Mesenchymal stem cell (in vitro differentiated cells and primary cell): ENCODE measurements around the gene NCEH1.
"Not testable (repeated sequence)": the region's sequence is repeated elsewhere in the genome, so short reads cannot be mapped to it uniquely, and the experiment has no call there.

Experiments used
- DNase-seq: peaks from one replicate; pipeline ENCODE4 v3.0.0-alpha.2; 2013
- H2AFZ ChIP-seq: one replicate; pipeline ENCODE4 v1.6.1; 2013; ENCODE audit warnings: low read depth, mild to moderate bottlenecking, control low read depth, inconsistent platforms, low read length, moderate library complexity
- H2AK5ac ChIP-seq: 2 replicates; pipeline ENCODE4 v1.6.1; 2013; ENCODE audit warnings: low read length, moderate library complexity, mild to moderate bottlenecking, inconsistent platforms; ENCODE audit not compliant: severe bottlenecking
- H2BK120ac ChIP-seq: one replicate; pipeline ENCODE4 v1.6.1; 2013; ENCODE audit warnings: low read depth, mild to moderate bottlenecking, inconsistent platforms, low read length, moderate library complexity
- H2BK12ac ChIP-seq, 2 experiments: one replicate each; pipeline ENCODE4 v1.6.1; 2013; ENCODE audit warnings: inconsistent platforms in 2 of 2, low read length in 2 of 2, mild to moderate bottlenecking in 2 of 2, moderate library complexity in 2 of 2, control low read depth in 1 of 2
- H2BK15ac ChIP-seq: one replicate; pipeline ENCODE4 v1.6.1; 2013; ENCODE audit warnings: mild to moderate bottlenecking, low read depth, inconsistent platforms; ENCODE audit not compliant: poor library complexity, severe bottlenecking
- H2BK5ac ChIP-seq: 2 replicates; pipeline ENCODE4 v1.6.1; 2013; ENCODE audit warnings: low read depth, mild to moderate bottlenecking, low read length, control low read depth, inconsistent platforms; ENCODE audit not compliant: poor library complexity, severe bottlenecking
- H3K14ac ChIP-seq, 2 experiments: one replicate each; pipeline ENCODE4 v1.6.1; 2013; ENCODE audit warnings: inconsistent platforms in 2 of 2, low read length in 2 of 2, control low read depth in 1 of 2, mild to moderate bottlenecking in 1 of 2, moderate library complexity in 1 of 2
- H3K18ac ChIP-seq, 2 experiments: one replicate each; pipeline ENCODE4 v1.6.1; 2013; ENCODE audit warnings: inconsistent platforms in 2 of 2, low read length in 2 of 2, control low read depth in 1 of 2, low read depth in 1 of 2, mild to moderate bottlenecking in 1 of 2
- H3K23ac ChIP-seq, 2 experiments: one replicate each; pipeline ENCODE4 v1.6.1; 2013; ENCODE audit warnings: inconsistent platforms in 2 of 2, low read length in 2 of 2, mild to moderate bottlenecking in 2 of 2, moderate library complexity in 2 of 2, control low read depth in 1 of 2
- H3K27ac ChIP-seq: 2 replicates; pipeline ENCODE4 v1.5.1; 2013; ENCODE audit warnings: mild to moderate bottlenecking, moderate library complexity, low read length, control low read depth, inconsistent platforms; ENCODE audit not compliant: poor library complexity, severe bottlenecking
- H3K27me3 ChIP-seq, 2 experiments: 2 replicates each; pipeline versions ENCODE4 v1.6.1 to v1.7.0; 2013; ENCODE audit warnings: low read length in 2 of 2, mild to moderate bottlenecking in 2 of 2, moderate library complexity in 2 of 2, control low read depth in 1 of 2, inconsistent platforms in 1 of 2; ENCODE audit not compliant: control insufficient read depth in 1 of 2, insufficient read depth in 1 of 2
- H3K36me3 ChIP-seq, 2 experiments: 2 replicates each; pipeline versions ENCODE4 v1.6.1 to v1.7.0; 2013; ENCODE audit warnings: low read length in 2 of 2, control low read depth in 1 of 2, inconsistent platforms in 1 of 2, low read depth in 1 of 2, mild to moderate bottlenecking in 1 of 2; ENCODE audit not compliant: insufficient read depth in 2 of 2, control insufficient read depth in 1 of 2
- H3K4ac ChIP-seq, 2 experiments: one replicate each; pipeline ENCODE4 v1.6.1; 2013; ENCODE audit warnings: inconsistent platforms in 2 of 2, low read length in 2 of 2, mild to moderate bottlenecking in 2 of 2, moderate library complexity in 2 of 2, control low read depth in 1 of 2, low read depth in 1 of 2
- H3K4me1 ChIP-seq: 2 replicates; pipeline ENCODE4 v1.6.1; 2013; ENCODE audit warnings: low read depth, low read length, control low read depth; ENCODE audit not compliant: control insufficient read depth, insufficient read depth
- H3K4me2 ChIP-seq: 2 replicates; pipeline ENCODE4 v1.6.1; 2013; ENCODE audit warnings: low read length, mild to moderate bottlenecking, inconsistent platforms; ENCODE audit not compliant: poor library complexity, severe bottlenecking
- H3K4me3 ChIP-seq, 2 experiments: 2 replicates each; pipeline versions ENCODE4 v1.5.1 to v1.7.0; 2013; ENCODE audit warnings: low read length in 2 of 2, mild to moderate bottlenecking in 2 of 2, control low read depth in 1 of 2, low read depth in 1 of 2; ENCODE audit not compliant: insufficient read depth in 1 of 2
- H3K79me1 ChIP-seq: replicated peaks from 2 replicates; pipeline ENCODE4 v1.6.1; 2013; ENCODE audit warnings: mild to moderate bottlenecking, control low read depth, low read length, inconsistent platforms; ENCODE audit not compliant: poor library complexity, severe bottlenecking
- H3K9ac ChIP-seq: 2 replicates; pipeline ENCODE4 v1.7.0; 2013; ENCODE audit warnings: mild to moderate bottlenecking, low read length, moderate library complexity
- H3K9me3 ChIP-seq: 2 replicates; pipeline ENCODE4 v1.7.0; 2013; ENCODE audit warnings: mild to moderate bottlenecking, low read length; ENCODE audit not compliant: control insufficient read depth
- H4K8ac ChIP-seq: one replicate; pipeline ENCODE4 v1.6.1; 2013; ENCODE audit warnings: inconsistent platforms, mild to moderate bottlenecking, low read length, moderate library complexity
- H4K91ac ChIP-seq: one replicate; pipeline ENCODE4 v1.6.1; 2013; ENCODE audit warnings: mild to moderate bottlenecking, low read length, inconsistent platforms
- WGBS: methylation state at CpG from one replicate; pipeline ENCODE4 v1.1.7; 2013; ENCODE audit warnings: mixed read lengths; 5-methylcytosine and 5-hydroxymethylcytosine counted together

The NCEH1 gene

DNA sequence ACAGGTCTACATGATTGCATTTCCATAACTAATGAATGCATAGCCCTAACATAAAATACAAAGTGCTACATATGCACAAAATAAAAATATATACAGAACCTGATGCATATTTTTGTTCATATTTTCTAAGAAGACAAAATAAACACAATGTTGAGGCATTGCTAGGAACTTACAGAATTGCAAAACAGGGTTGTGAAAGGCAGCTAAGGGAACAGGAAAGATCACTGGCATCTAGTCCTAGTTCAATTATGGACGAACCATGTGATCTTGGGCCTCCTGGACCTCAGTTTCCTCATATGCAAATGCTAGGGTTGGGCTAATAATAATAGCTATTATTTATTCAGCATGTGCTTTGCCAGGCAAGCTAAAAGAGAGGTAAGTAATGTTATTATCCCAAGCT, 15.5 kb upstream of the NCEH1 start:
- no peak overlapping the region for H3K18ac ChIP-seq
- no peak overlapping the region for H2BK120ac ChIP-seq
- H2BK15ac ChIP-seq, result no peak overlapping the region
- H3K4me3 ChIP-seq, result no peak overlapping the region
- H3K9me3 ChIP-seq, result peaks cover 13% of the 10 kb centered on the region
- H2BK12ac ChIP-seq, result no peak overlapping the region
- no peak overlapping the region for H2BK5ac ChIP-seq
- H2AFZ ChIP-seq, result no peak overlapping the region
- no peak overlapping the region for H3K27ac ChIP-seq
- DNase-seq, result peak; percentile 33
- H3K14ac ChIP-seq, result no peak overlapping the region
- no peaks in the 10 kb centered on the region for H3K4me1 ChIP-seq
- no peak overlapping the region for H3K4ac ChIP-seq
- H4K8ac ChIP-seq, result no peak overlapping the region
- H2AK5ac ChIP-seq, result no peak overlapping the region
- H4K91ac ChIP-seq, result no peak overlapping the region
- WGBS, result 69% methylated on average over 1 of the region's 1 CpG
- H3K27me3 ChIP-seq, result no peaks in the 10 kb centered on the region
- H3K23ac ChIP-seq, result no peak overlapping the region
- H3K4me2 ChIP-seq, result no peak overlapping the region
- H3K79me1 ChIP-seq, result no peaks in the 10 kb centered on the region
- no peak overlapping the region for H3K9ac ChIP-seq
- H3K36me3 ChIP-seq, result no peaks in the 10 kb centered on the region

DNA sequence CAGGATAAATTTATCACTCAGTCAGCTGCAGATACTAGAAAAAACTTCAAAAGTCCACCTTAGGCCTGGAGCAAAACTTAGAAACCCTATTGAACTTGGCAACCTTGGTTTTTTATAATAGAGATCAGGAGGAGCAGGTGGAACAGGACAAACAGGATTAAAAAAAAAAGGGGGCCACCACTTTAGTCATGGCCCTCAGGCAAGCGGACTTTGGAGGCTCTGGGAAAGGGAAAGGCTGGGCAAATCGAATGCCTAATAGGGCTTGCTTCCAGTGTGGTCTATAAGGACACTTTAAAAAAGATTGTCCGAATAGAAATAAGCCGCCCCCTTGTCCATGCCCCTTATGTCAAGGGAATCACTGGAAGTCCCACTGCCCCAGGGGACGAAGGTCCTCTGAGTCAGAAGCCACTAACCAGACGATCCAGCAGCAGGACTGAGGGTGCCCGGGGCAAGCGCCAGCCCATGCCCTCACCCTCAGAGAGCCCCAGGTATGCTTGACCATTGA, 11.7 kb upstream of the NCEH1 start:
- not testable (repeated sequence) for H2BK5ac ChIP-seq, H4K91ac ChIP-seq, H2AK5ac ChIP-seq, H3K79me1 ChIP-seq, H3K9ac ChIP-seq, H2BK15ac ChIP-seq, H3K4me3 ChIP-seq, H3K18ac ChIP-seq, H2BK12ac ChIP-seq, H3K4ac ChIP-seq, H2AFZ ChIP-seq, H2BK120ac ChIP-seq, H3K36me3 ChIP-seq, H4K8ac ChIP-seq, H3K4me2 ChIP-seq, H3K27ac ChIP-seq, H3K27me3 ChIP-seq, DNase-seq, H3K4me1 ChIP-seq, H3K23ac ChIP-seq, H3K14ac ChIP-seq
- 87% methylated on average over 8 of the region's 8 CpGs for WGBS
- peaks cover 31% of the 10 kb centered on the region for H3K9me3 ChIP-seq

- no peak overlapping the region for H3K9ac ChIP-seq
- no peak overlapping the region for H3K14ac ChIP-seq
- no peak overlapping the region for H3K4me3 ChIP-seq
- no peaks in the 10 kb centered on the region for H3K27me3 ChIP-seq
- no peak overlapping the region for H4K8ac ChIP-seq
- H3K4ac ChIP-seq, result no peak overlapping the region
- no peak overlapping the region for H2BK5ac ChIP-seq
- H3K36me3 ChIP-seq, result no peaks in the 10 kb centered on the region
- no peak overlapping the region for H3K23ac ChIP-seq
- no peak overlapping the region for H2AK5ac ChIP-seq
- H3K9me3 ChIP-seq, result peaks cover 18% of the 10 kb centered on the region
- no peak overlapping the region for H2BK12ac ChIP-seq
- H2BK120ac ChIP-seq, result no peak overlapping the region
- H4K91ac ChIP-seq, result no peak overlapping the region
- H3K4me2 ChIP-seq, result no peak overlapping the region
- no peaks in the 10 kb centered on the region for H3K79me1 ChIP-seq
- H3K18ac ChIP-seq, result no peak overlapping the region
- no peak overlapping the region for H2BK15ac ChIP-seq
- WGBS, result 87% methylated on average over 4 of the region's 4 CpGs
- no peak overlapping the region for H3K27ac ChIP-seq
- no peak for DNase-seq
- no peaks in the 10 kb centered on the region for H3K4me1 ChIP-seq
- no peak overlapping the region for H2AFZ ChIP-seq
These were observed 6.7 kb upstream of the NCEH1 start for GRCh38 chr3:172717493-172718088.

- Histone ChIP-seq H3K18ac (no peak overlapping the region), H4K8ac (no peak overlapping the region), H2AFZ (peak overlapping the region; percentile 23), H3K9ac (no peak overlapping the region), H3K27me3 (no peaks in the 10 kb centered on the region), H3K27ac (no peak overlapping the region), H3K23ac (no peak overlapping the region), H2BK5ac (no peak overlapping the region), H3K4ac (no peak overlapping the region), H2AK5ac (no peak overlapping the region), H2BK15ac (no peak overlapping the region), H3K4me1 (peaks cover under 1% of the 10 kb centered on the region), H2BK12ac (no peak overlapping the region), H3K4me2 (no peak overlapping the region), H3K4me3 (no peak overlapping the region), H3K14ac (no peak overlapping the region), H3K9me3 (peaks cover 18% of the 10 kb centered on the region), H4K91ac (no peak overlapping the region), H3K79me1 (no peaks in the 10 kb centered on the region), H3K36me3 (no peaks in the 10 kb centered on the region), H2BK120ac (no peak overlapping the region)
- 81% methylated on average over 5 of the region's 5 CpGs for WGBS
- no peak for DNase-seq
These were observed 5.6 kb upstream of the NCEH1 start for GRCh38 chr3:172716476-172716875.
